GM12892 (cell line): Measurements from ENCODE around the gene GPR42.

Experiments used
- POLR2A ChIP-seq: IDR thresholded peaks from 2 replicates; pipeline ENCODE4 v1.6.1; 2011; ENCODE audit warnings: low read depth, low read length, control low read depth
- POLR2AphosphoS5 ChIP-seq: IDR thresholded peaks from 2 replicates; pipeline ENCODE4 v1.6.1; 2011; ENCODE audit warnings: low read depth, low read length, control low read depth
- TAF1 ChIP-seq: IDR thresholded peaks from 2 replicates; pipeline ENCODE4 v1.6.1; 2011; ENCODE audit warnings: low read depth, mild to moderate bottlenecking, control low read depth, low read length, borderline replicate concordance

GRCh38 chr19:35370722-35371121, at the start of gene GPR42:
- TF ChIP-seq POLR2A (no peak), POLR2AphosphoS5 (no peak), TAF1 (no peak)
